HEK293 (cell line): ENCODE measurements around the gene MICU1.

Source experiments
- CTCF ChIA-PET: fragments of 350-600 bp; formaldehyde crosslinking; extraction: SDS; loops from one replicate; lab custom pipeline; 2021; ENCODE audit warnings: antibody characterized with exemption; lab: Yijun Ruan, JAX
- POLR2A ChIA-PET: fragments of 300-600 bp; formaldehyde crosslinking; extraction: SDS; loops from one replicate; lab custom pipeline; 2020; ENCODE audit warnings: antibody characterized with exemption, inconsistent platforms; lab: Yijun Ruan, JAX
- H3K27ac ChIP-seq: fragments of 200-500 bp; sonication (Bioruptor generic); 2 replicates; pipeline ENCODE4 v1.5.1; 2014; ENCODE audit warnings: low read depth, low read length, control low read depth, inconsistent platforms; ENCODE audit errors: extremely low read depth
- H3K36me3 ChIP-seq, 2 experiments: fragments of 200-500 bp in 1 of 2; sonication (Bioruptor generic) in 1 of 2; 1 replicate in 1 of 2; 2 replicates in 1 of 2; pipeline ENCODE4 v1.5.1; 2014 to 2017; ENCODE audit warnings: inconsistent platforms in 2 of 2, low read length in 2 of 2; ENCODE audit not compliant: control insufficient read depth in 2 of 2, insufficient read depth in 1 of 2
- H3K4me1 ChIP-seq: fragments of 200-500 bp; sonication (Bioruptor generic); 2 replicates; pipeline ENCODE4 v1.5.1; 2014; ENCODE audit warnings: mild to moderate bottlenecking, low read length, inconsistent platforms; ENCODE audit not compliant: control insufficient read depth, insufficient read depth
- H3K4me3 ChIP-seq: 2 replicates; pipeline ENCODE4 v1.5.1; 2011; ENCODE audit warnings: low read depth, mild to moderate bottlenecking, control low read depth, low read length, moderate library complexity
- H3K9me3 ChIP-seq: fragments of 200-500 bp; sonication (Bioruptor generic); 2 replicates; pipeline ENCODE4 v1.5.1; 2014; ENCODE audit warnings: low read depth, low read length, inconsistent platforms; ENCODE audit not compliant: control insufficient read depth, insufficient read depth
- BCL11B ChIP-seq: fragments of 450-650 bp; formaldehyde crosslinking; IDR thresholded peaks from 2 replicates; pipeline ENCODE4 v1.5.1; 2016; ENCODE audit warnings: low read depth, missing biosample characterization, missing genetic modification characterization
- ELK4 ChIP-seq: IDR thresholded peaks from 2 replicates; pipeline ENCODE4 v1.6.1; 2011; ENCODE audit warnings: mild to moderate bottlenecking, low read depth, low read length, borderline replicate concordance
- GLI4 ChIP-seq: fragments of 450-650 bp; formaldehyde crosslinking; IDR thresholded peaks from 2 replicates; pipeline ENCODE4 v1.5.1; 2016; ENCODE audit warnings: missing biosample characterization, missing genetic modification characterization
- GLIS1 ChIP-seq: fragments of 450-650 bp; formaldehyde crosslinking; IDR thresholded peaks from 2 replicates; pipeline ENCODE4 v1.5.1; 2016; ENCODE audit warnings: missing biosample characterization, missing genetic modification characterization
- GLIS2 ChIP-seq: fragments of 450-650 bp; formaldehyde crosslinking; IDR thresholded peaks from 2 replicates; pipeline ENCODE4 v1.5.1; 2016; ENCODE audit warnings: missing biosample characterization, missing genetic modification characterization
- KLF16 ChIP-seq: fragments of 450-650 bp; formaldehyde crosslinking; IDR thresholded peaks from 2 replicates; pipeline ENCODE4 v1.5.1; 2017; ENCODE audit warnings: missing biosample characterization, missing genetic modification characterization
- KLF8 ChIP-seq: fragments of 450-650 bp; formaldehyde crosslinking; IDR thresholded peaks from 2 replicates; pipeline ENCODE4 v1.5.1; 2016; ENCODE audit warnings: missing biosample characterization, missing genetic modification characterization
- OSR2 ChIP-seq: fragments of 450-650 bp; formaldehyde crosslinking; IDR thresholded peaks from 2 replicates; pipeline ENCODE4 v1.5.1; 2016; ENCODE audit warnings: missing biosample characterization, missing genetic modification characterization
- SP7 ChIP-seq: fragments of 450-650 bp; formaldehyde crosslinking; IDR thresholded peaks from 2 replicates; pipeline ENCODE4 v1.5.1; 2016; ENCODE audit warnings: missing biosample characterization, missing genetic modification characterization
- YY1 ChIP-seq: fragments of 450-650 bp; formaldehyde crosslinking; IDR thresholded peaks from 2 replicates; pipeline ENCODE4 v1.5.1; 2018; ENCODE audit warnings: missing biosample characterization, missing genetic modification characterization
- ZBTB20 ChIP-seq: fragments of 450-650 bp; formaldehyde crosslinking; IDR thresholded peaks from 2 replicates; pipeline ENCODE4 v1.5.1; 2016; ENCODE audit warnings: missing biosample characterization, missing genetic modification characterization
- ZBTB6 ChIP-seq: fragments of 450-650 bp; formaldehyde crosslinking; IDR thresholded peaks from 2 replicates; pipeline ENCODE4 v1.5.1; 2017; ENCODE audit warnings: missing biosample characterization, missing genetic modification characterization
- ZBTB7A ChIP-seq: fragments of 450-650 bp; formaldehyde crosslinking; IDR thresholded peaks from 2 replicates; pipeline ENCODE4 v1.5.1; 2016; ENCODE audit warnings: low read depth, missing biosample characterization, missing genetic modification characterization
- ZFP69B ChIP-seq: fragments of 450-650 bp; formaldehyde crosslinking; IDR thresholded peaks from 2 replicates; pipeline ENCODE4 v1.5.1; 2016; ENCODE audit warnings: missing biosample characterization, missing genetic modification characterization
- ZNF114 ChIP-seq: fragments of 450-650 bp; formaldehyde crosslinking; IDR thresholded peaks from 2 replicates; pipeline ENCODE4 v1.5.0; 2017; ENCODE audit warnings: missing biosample characterization, missing genetic modification characterization
- ZNF169 ChIP-seq: fragments of 450-650 bp; formaldehyde crosslinking; IDR thresholded peaks from 2 replicates; pipeline ENCODE4 v1.5.1; 2016; ENCODE audit warnings: missing biosample characterization, missing genetic modification characterization
- ZNF2 ChIP-seq: fragments of 450-650 bp; formaldehyde crosslinking; IDR thresholded peaks from 2 replicates; pipeline ENCODE4 v1.5.1; 2016; ENCODE audit warnings: missing biosample characterization, missing genetic modification characterization
- ZNF24 ChIP-seq: fragments of 450-650 bp; formaldehyde crosslinking; IDR thresholded peaks from 2 replicates; pipeline ENCODE4 v1.5.1; 2016; ENCODE audit warnings: missing biosample characterization, missing genetic modification characterization
- ZNF362 ChIP-seq: fragments of 450-650 bp; formaldehyde crosslinking; IDR thresholded peaks from 2 replicates; pipeline ENCODE4 v1.5.1; 2016; ENCODE audit warnings: missing biosample characterization, missing genetic modification characterization
- ZNF394 ChIP-seq: fragments of 450-650 bp; formaldehyde crosslinking; IDR thresholded peaks from 2 replicates; pipeline ENCODE4 v1.5.1; 2016; ENCODE audit warnings: missing biosample characterization, missing genetic modification characterization, mild to moderate bottlenecking, moderate library complexity, borderline replicate concordance
- ZNF433 ChIP-seq: fragments of 450-650 bp; formaldehyde crosslinking; IDR thresholded peaks from 2 replicates; pipeline ENCODE4 v1.5.1; 2016; ENCODE audit warnings: missing biosample characterization, missing genetic modification characterization, low read depth
- ZNF530 ChIP-seq: fragments of 450-650 bp; formaldehyde crosslinking; IDR thresholded peaks from 2 replicates; pipeline ENCODE4 v1.5.1; 2016; ENCODE audit warnings: low read depth, missing biosample characterization, missing genetic modification characterization
- ZNF548 ChIP-seq: fragments of 450-650 bp; formaldehyde crosslinking; IDR thresholded peaks from 2 replicates; pipeline ENCODE4 v1.5.1; 2016; ENCODE audit warnings: missing biosample characterization, missing genetic modification characterization
- ZNF558 ChIP-seq: fragments of 450-650 bp; formaldehyde crosslinking; IDR thresholded peaks from 2 replicates; pipeline ENCODE4 v1.5.1; 2016; ENCODE audit warnings: missing biosample characterization, missing genetic modification characterization
- ZNF621 ChIP-seq: fragments of 450-650 bp; formaldehyde crosslinking; IDR thresholded peaks from 2 replicates; pipeline ENCODE4 v1.5.1; 2017; ENCODE audit warnings: missing biosample characterization, missing genetic modification characterization
- ZNF629 ChIP-seq: fragments of 450-650 bp; formaldehyde crosslinking; IDR thresholded peaks from 2 replicates; pipeline ENCODE4 v1.5.1; 2017; ENCODE audit warnings: missing biosample characterization, missing genetic modification characterization
- ZNF654 ChIP-seq: fragments of 450-650 bp; formaldehyde crosslinking; IDR thresholded peaks from 2 replicates; pipeline ENCODE4 v1.5.1; 2016; ENCODE audit warnings: low read depth, missing biosample characterization, missing genetic modification characterization
- ZNF658 ChIP-seq: fragments of 450-650 bp; formaldehyde crosslinking; IDR thresholded peaks from 2 replicates; pipeline ENCODE4; 2016; ENCODE audit warnings: missing biosample characterization, missing genetic modification characterization
- ZNF664 ChIP-seq: fragments of 450-650 bp; formaldehyde crosslinking; IDR thresholded peaks from 2 replicates; pipeline ENCODE4 v1.5.1; 2016; ENCODE audit warnings: missing biosample characterization, missing genetic modification characterization
- ZNF692 ChIP-seq: fragments of 450-650 bp; formaldehyde crosslinking; IDR thresholded peaks from 2 replicates; pipeline ENCODE4 v1.5.1; 2016; ENCODE audit warnings: missing biosample characterization, missing genetic modification characterization
- ZNF704 ChIP-seq: fragments of 450-650 bp; formaldehyde crosslinking; IDR thresholded peaks from 2 replicates; pipeline ENCODE4 v1.5.1; 2016; ENCODE audit warnings: missing biosample characterization, missing genetic modification characterization

Gene MICU1

GRCh38 chr10:72354356-72355213, 271.3 kb downstream of the MICU1 start, which contains the start of gene DNAJB12 (continued):
- TF ChIP-seq ZNF692 (tag by site-specific recombination) (peak; percentile 90), ZBTB7A (tag by site-specific recombination) (peak; percentile 78), ZNF433 (tag by site-specific recombination) (no peak), ZNF530 (tag by site-specific recombination) (no peak), ZNF664 (tag by site-specific recombination) (no peak), OSR2 (peak; percentile 69), ZNF629 (tag by site-specific recombination) (peak; percentile 90), SP7 (tag by site-specific recombination) (peak; percentile 94), ZNF558 (tag by site-specific recombination) (peak; percentile 64; the same call in 1 of the 2 replicates), KLF8 (tag by site-specific recombination) (no peak; the same call in none of the 2 replicates), ZNF394 (tag by site-specific recombination) (peak; percentile 83), ZNF704 (tag by site-specific recombination) (0 out of 2 replicates have a peak, but pooled peaks have one; percentile 51), ZNF548 (tag by site-specific recombination) (no peak), GLIS1 (tag by site-specific recombination) (peak; percentile 62), ZNF621 (tag by site-specific recombination) (no peak), ZNF114 (tag by site-specific recombination) (no peak), ZBTB6 (0 out of 2 replicates have a peak, but pooled peaks have one; percentile 5), ZNF658 (no peak), YY1 (tag by site-specific recombination) (peak; percentile 88)

GRCh38 chr10:72353965-72354355, 271.9 kb downstream of the MICU1 start:
- peaks cover 0 to 37% of the 10 kb centered on the region in 2 experiments for H3K36me3 ChIP-seq
- H3K4me1 ChIP-seq, result no peaks in the 10 kb centered on the region; the same call in 1 of the 2 replicates
- POLR2A ChIA-PET, result interaction anchor here (0.8 to 2.2 kb wide), 5 partner anchors 9 to 339 kb away, joined by 3 to 6 read pairs (median 3); no protein-coding TSS in a partner anchor
- H3K4me3 ChIP-seq, result peak overlapping the region; percentile 77
- H3K27ac ChIP-seq, result peak overlapping the region; percentile 92
- H3K9me3 ChIP-seq, result no peaks in the 10 kb centered on the region
- CTCF ChIA-PET, result interaction anchor here (0.6 to 1.8 kb wide), 10 partner anchors 10 to 1290 kb away, joined by 3 to 5 read pairs (median 3); no protein-coding TSS in a partner anchor
- no peak for TF ChIP-seq GLI4 (tag by site-specific recombination)
- no peak for TF ChIP-seq ZNF362 (tag by site-specific recombination)
- no peak for TF ChIP-seq ZNF169 (tag by site-specific recombination)
- no peak for TF ChIP-seq ELK4
- peak; percentile 66; the same call in 1 of the 2 replicates for TF ChIP-seq ZNF24 (tag by site-specific recombination)
- TF ChIP-seq ZNF654 (tag by site-specific recombination), result no peak
- TF ChIP-seq ZFP69B (tag by site-specific recombination), result 0 out of 2 replicates have a peak, but pooled peaks have one; percentile 11
- no peak for TF ChIP-seq BCL11B (tag by site-specific recombination)
- TF ChIP-seq KLF16 (tag by site-specific recombination), result peak; percentile 50; the same call in 1 of the 2 replicates
- no peak for TF ChIP-seq ZBTB20 (tag by site-specific recombination)
- 0 out of 2 replicates have a peak, but pooled peaks have one; percentile 40 for TF ChIP-seq YY1 (tag by site-specific recombination)
- TF ChIP-seq ZNF2, result 0 out of 2 replicates have a peak, but pooled peaks have one; percentile 18
- TF ChIP-seq GLIS2 (tag by site-specific recombination), result peak; percentile 11; the same call in 1 of the 2 replicates
